HepG2 (cell line): Measurements from ENCODE around the gene MEGF11. TPM values are rescaled to one million over a fixed set of nuclear protein-coding genes. Genes with fewer than 3 reads are reported as not detected.

Experiments used
- ATAC-seq: fragments of 200-7000 bp; cut with Tn5 transposase; 3 replicates; pipeline ENCODE4 v1.9.1; 2020; ENCODE audit warnings: mild to moderate bottlenecking, moderate library complexity
- BruUV-seq: library from RNA; stranded (reverse); fragments of 400-500 nt; replicated peaks from 2 replicates; lab custom pipeline; 2021; lab: Mats Ljungman, UMichigan
- CTCF ChIA-PET: fragments of 300-600 bp; formaldehyde crosslinking; extraction: SDS; loops from one replicate; lab custom pipeline; 2021; ENCODE audit warnings: low total read pairs, inconsistent platforms, low intra/inter-chr PET ratio; lab: Yijun Ruan, JAX
- POLR2A ChIA-PET: fragments of 350-600 bp; sonication (Branson Sonifier 250); formaldehyde crosslinking; loops from one replicate; lab custom pipeline; 2020; ENCODE audit warnings: antibody characterized with exemption, inconsistent platforms; lab: Yijun Ruan, JAX
- DNase-seq: peaks from one replicate; pipeline ENCODE4 v3.0.0-alpha.2; 2015; ENCODE audit warnings: low spot score
- FAIRE-seq: peaks from 3 replicates; lab custom pipeline; 2011; peaks lifted over from hg19 to GRCh38; lab: Jason Lieb, UNC
- H2AFZ ChIP-seq: one replicate; pipeline ENCODE4 v1.6.1; 2011; ENCODE audit warnings: low read length, inconsistent platforms
- H3K27ac ChIP-seq: fragments of 300-600 bp; 3 replicates; pipeline ENCODE4 v1.8.0; 2011; ENCODE audit warnings: mixed run types, mild to moderate bottlenecking, mixed read lengths, low read length, inconsistent platforms; ENCODE audit not compliant: insufficient read depth; ENCODE audit errors: extremely low read length
- H3K27me3 ChIP-seq, 2 experiments: fragments of 200-600 bp in 1 of 2; 2 replicates in 1 of 2; 3 replicates in 1 of 2; pipeline versions ENCODE4 v1.6.0 to v1.8.0; 2011; ENCODE audit warnings: low read length in 2 of 2, mild to moderate bottlenecking in 2 of 2, moderate library complexity in 2 of 2, inconsistent platforms in 1 of 2; ENCODE audit not compliant: insufficient read depth in 2 of 2, control insufficient read depth in 1 of 2
- H3K36me3 ChIP-seq, 2 experiments: fragments of 200-600 bp in 1 of 2; replicated peaks in 1 of 2; 2 replicates in 1 of 2; 3 replicates in 1 of 2; pipeline versions ENCODE4 v1.5.1 to v1.8.0; 2011; ENCODE audit warnings: low read length in 2 of 2, inconsistent platforms in 1 of 2; ENCODE audit not compliant: insufficient read depth in 2 of 2, control insufficient read depth in 1 of 2
- H3K4me1 ChIP-seq: 2 replicates; pipeline ENCODE4 v1.5.1; 2012; ENCODE audit warnings: low read length, inconsistent platforms; ENCODE audit not compliant: insufficient read depth
- H3K4me2 ChIP-seq: 2 replicates; pipeline ENCODE4 v1.6.0; 2011; ENCODE audit warnings: low read depth, low read length, inconsistent platforms
- H3K4me3 ChIP-seq, 3 experiments: fragments of 200-600 bp in 1 of 3; sonication (generic), shearing (Covaris generic) in 1 of 3; replicated peaks in 1 of 3; 2 replicates each; pipeline ENCODE4 v1.5.1; 2011 to 2016; ENCODE audit warnings: low read length in 3 of 3, inconsistent platforms in 2 of 3, low read depth in 2 of 3, mild to moderate bottlenecking in 2 of 3, control low read depth in 1 of 3, mixed read lengths in 1 of 3; ENCODE audit not compliant: insufficient read depth in 1 of 3
- H3K79me2 ChIP-seq: one replicate; pipeline ENCODE4 v1.6.1; 2011; ENCODE audit warnings: low read length, inconsistent platforms; ENCODE audit not compliant: insufficient read depth
- H3K9ac ChIP-seq: 2 replicates; pipeline ENCODE4 v1.6.0; 2011; ENCODE audit warnings: mild to moderate bottlenecking, low read depth, low read length, inconsistent platforms; ENCODE audit not compliant: insufficient read depth
- H3K9me3 ChIP-seq: 2 replicates; pipeline ENCODE4 v1.5.1; 2012; ENCODE audit warnings: mild to moderate bottlenecking, low read length
- H4K20me1 ChIP-seq: 2 replicates; pipeline ENCODE4 v1.6.0; 2011; ENCODE audit warnings: inconsistent platforms, mild to moderate bottlenecking, low read length, moderate library complexity; ENCODE audit not compliant: insufficient read depth
- GPN1 ChIP-seq: sonication (generic); formaldehyde crosslinking; IDR thresholded peaks from 2 replicates; pipeline ENCODE4 v1.5.1; 2020; ENCODE audit warnings: missing genetic modification reagents, borderline replicate concordance
- HOXD1 ChIP-seq: sonication (generic); formaldehyde crosslinking; IDR thresholded peaks from 2 replicates; pipeline ENCODE4 v1.5.0; 2020; ENCODE audit warnings: missing genetic modification reagents
- MYC ChIP-seq: sonication (generic); formaldehyde crosslinking; IDR thresholded peaks from 2 replicates; pipeline ENCODE4 v1.9.0; 2021; ENCODE audit warnings: missing genetic modification reagents, borderline replicate concordance
- PHF8 ChIP-seq: sonication (generic); formaldehyde crosslinking; IDR thresholded peaks from 2 replicates; pipeline ENCODE4 v1.5.0; 2020; ENCODE audit warnings: missing genetic modification reagents
- RXRA ChIP-seq: sonication (generic); formaldehyde crosslinking; IDR thresholded peaks from 2 replicates; pipeline ENCODE4 v1.5.1; 2020; ENCODE audit warnings: missing genetic modification reagents
- SCMH1 ChIP-seq: sonication (generic); formaldehyde crosslinking; IDR thresholded peaks from 2 replicates; pipeline ENCODE4 v1.9.0; 2021; ENCODE audit warnings: missing genetic modification reagents, mild to moderate bottlenecking, borderline replicate concordance
- XBP1 ChIP-seq: sonication (generic); formaldehyde crosslinking; IDR thresholded peaks from 2 replicates; pipeline ENCODE4 v1.5.0; 2020; ENCODE audit warnings: missing genetic modification reagents
- YEATS4 ChIP-seq: sonication (generic); formaldehyde crosslinking; IDR thresholded peaks from 2 replicates; pipeline ENCODE4 v1.4.0; 2020; ENCODE audit warnings: missing genetic modification reagents, borderline replicate concordance
- ZBTB7B ChIP-seq: sonication (generic); formaldehyde crosslinking; IDR thresholded peaks from 2 replicates; pipeline ENCODE4 v1.4.0; 2020; ENCODE audit warnings: missing genetic modification reagents
- ZNF12 ChIP-seq: sonication (generic); formaldehyde crosslinking; IDR thresholded peaks from 2 replicates; pipeline ENCODE4 v1.5.0; 2020; ENCODE audit warnings: missing genetic modification reagents
- ZNF256 ChIP-seq: sonication (generic); formaldehyde crosslinking; conservative IDR thresholded peaks from 2 replicates; pipeline ENCODE4 v1.4.0; 2020; ENCODE audit warnings: missing genetic modification reagents
- ZNF263 ChIP-seq: sonication (generic); formaldehyde crosslinking; IDR thresholded peaks from 2 replicates; pipeline ENCODE4 v1.4.0; 2020; ENCODE audit warnings: missing genetic modification reagents
- ZNF264 ChIP-seq: sonication (generic); formaldehyde crosslinking; IDR thresholded peaks from 2 replicates; pipeline ENCODE4 v1.4.0; 2020; ENCODE audit warnings: missing genetic modification reagents
- ZNF282 ChIP-seq: fragments of 450-650 bp; IDR thresholded peaks from 2 replicates; pipeline ENCODE4 v1.6.1; 2018; ENCODE audit not compliant: partially characterized antibody
- ZNF343 ChIP-seq: sonication (generic); formaldehyde crosslinking; IDR thresholded peaks from 2 replicates; pipeline ENCODE4 v1.4.0; 2020; ENCODE audit warnings: mild to moderate bottlenecking, missing genetic modification reagents
- ZNF549 ChIP-seq: sonication (generic); formaldehyde crosslinking; IDR thresholded peaks from 2 replicates; pipeline ENCODE4 v1.5.0; 2020; ENCODE audit warnings: missing genetic modification reagents
- ZNF766 ChIP-seq: sonication (generic); formaldehyde crosslinking; IDR thresholded peaks from 2 replicates; pipeline ENCODE4 v1.5.0; 2020; ENCODE audit warnings: missing genetic modification reagents, borderline replicate concordance
- WGBS: methylation state at CpG from one replicate; pipeline ENCODE4 v1.1.6; 2017; ENCODE audit warnings: low lambda C conversion rate; 5-methylcytosine and 5-hydroxymethylcytosine counted together
- in situ Hi-C: cut with HindIII; loops from 2 replicates; pipeline ENCODE4 v1.10.0; 2017; ENCODE audit warnings: low pct_unique_long_range_greater_than_20kb; ENCODE audit not compliant: extremely low pct_ligation_motif_present
- intact Hi-C: fragments of 100-400 bp; cut with micrococcal nuclease; formaldehyde crosslinking; loops from one replicate; pipeline ENCODE4 v1.10.0; 2022; ENCODE audit not compliant: unreplicated experiment
- polyA plus RNA-seq, 8 experiments: library from polyadenylated mRNA; depleted of rRNA in 3 of 8; stranded (reverse) in 7 of 8; unstranded in 1 of 8; fragments of >200 nt; fragmentation: Illumina TruSeq in 4 of 8; extraction: Trizol in 4 of 8; gene quantifications; 2 replicates each; pipeline versions ENCODE4 v1.2.1 to v1.2.3, GENCODE V29; 2011 to 2016; ENCODE audit warnings: low read depth in 4 of 8, missing spikeins in 1 of 8, mixed read lengths in 1 of 8; ENCODE audit not compliant: insufficient read depth in 1 of 8
- total RNA-seq, 5 experiments: library from RNA; depleted of rRNA; stranded (reverse); fragments of >200 nt; fragmentation: Illumina TruSeq; extraction: Trizol; gene quantifications; 2 replicates each; pipeline ENCODE4 v1.2.3, GENCODE V29; 2016; ENCODE audit warnings: low read depth in 1 of 5
- TF ChIP-seq, protein P1 (sequence below): sonication (generic); formaldehyde crosslinking; IDR thresholded peaks from 2 replicates; pipeline ENCODE4 v1.4.0; 2020; ENCODE audit warnings: missing genetic modification reagents
- TF ChIP-seq, protein P2 (sequence below): sonication (generic); formaldehyde crosslinking; IDR thresholded peaks from 2 replicates; pipeline ENCODE4 v1.9.0; 2022; ENCODE audit warnings: missing genetic modification reagents, mild to moderate bottlenecking, borderline replicate concordance

The MEGF11 gene
- total and polyA plus RNA-seq, 2 of the 13 experiments (the other 11 are each of a cell fraction or from before 2014, with no cell fraction given), result not detected

DNA sequence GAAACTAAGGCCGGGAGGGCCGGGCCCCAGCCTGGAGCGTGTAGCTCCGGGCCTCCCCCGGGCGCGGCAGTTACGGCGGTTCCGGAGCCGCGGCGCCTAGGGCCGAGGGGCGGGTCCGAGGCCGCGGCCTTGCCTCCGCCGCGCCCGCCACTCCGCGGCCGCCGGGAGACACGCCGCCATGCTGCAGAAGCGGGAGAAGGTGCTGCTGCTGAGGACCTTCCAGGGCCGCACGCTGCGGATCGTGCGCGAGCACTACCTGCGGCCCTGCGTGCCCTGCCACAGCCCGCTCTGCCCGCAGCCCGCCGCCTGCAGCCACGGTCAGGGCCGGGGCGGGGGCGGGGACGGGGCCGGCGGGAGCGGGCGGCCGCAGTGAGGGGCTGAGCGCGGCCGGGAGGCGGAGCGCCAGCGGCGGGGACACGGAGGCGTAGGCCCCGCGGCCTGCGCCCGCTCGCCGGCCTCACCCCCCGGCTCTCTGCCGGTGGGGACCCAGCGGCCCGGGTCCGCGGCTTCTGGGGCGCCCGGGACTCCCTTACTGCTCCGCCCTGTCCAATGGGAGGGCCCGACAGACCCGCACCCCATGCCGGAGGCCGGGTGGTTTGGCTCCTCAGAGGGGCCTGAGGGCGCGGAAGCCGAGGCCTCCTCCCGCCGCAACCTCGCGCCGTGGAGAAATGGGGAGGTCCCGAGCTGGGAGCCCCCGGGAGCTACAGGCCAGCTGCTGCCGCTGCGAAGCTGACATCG, 40.0 kb upstream of the MEGF11 start, which contains the start of gene DIS3L (continued):
- TF ChIP-seq ZNF549 (CRISPR knock-in tag) (no peak), RXRA (peak; percentile 50; the same call in 1 of the 2 replicates), ZBTB7B (0 out of 2 replicates have a peak, but pooled peaks have one; percentile 8), ZNF282 (no peak)

DNA sequence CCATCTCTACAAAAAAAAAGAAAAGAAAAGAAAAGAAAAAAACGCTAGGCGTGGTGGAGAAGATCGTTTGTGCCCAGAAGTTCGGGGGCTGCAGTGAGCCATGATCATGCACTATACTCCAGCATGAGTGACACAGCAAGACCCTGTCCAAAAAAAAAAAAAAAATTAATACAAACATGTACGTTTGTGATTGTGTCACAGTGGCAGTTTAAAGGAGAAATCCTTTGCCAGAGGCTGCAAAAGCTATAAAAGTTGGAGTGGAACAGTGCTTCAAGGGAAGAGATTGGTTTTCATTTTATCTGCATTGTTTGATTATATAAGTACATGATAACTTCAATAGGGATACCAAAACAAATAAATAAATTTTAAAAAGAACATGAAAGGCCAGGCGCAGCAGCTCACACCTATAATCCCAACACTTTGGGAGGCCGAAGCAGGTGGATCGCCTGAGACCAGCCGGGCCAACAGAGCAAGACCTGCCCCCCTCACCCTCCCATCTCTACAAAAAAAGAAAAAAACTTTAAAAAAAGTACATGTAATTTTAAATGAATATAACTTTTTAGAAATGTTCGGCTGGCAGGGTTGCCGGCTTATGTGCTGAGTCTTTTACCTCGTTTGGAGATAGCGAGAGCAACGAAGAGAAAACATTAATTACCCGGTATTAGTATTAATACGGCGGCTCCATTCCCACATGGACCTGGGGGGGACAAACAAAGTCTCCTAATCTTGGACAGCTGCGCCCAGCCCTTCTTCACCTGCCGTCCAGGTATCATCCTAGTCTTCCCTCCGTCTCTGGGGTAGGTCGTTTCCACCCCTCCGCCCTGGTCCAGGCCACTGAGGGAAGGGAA, 39.2 kb upstream of the MEGF11 start:
- peaks cover 36% of the 10 kb centered on the region for H3K79me2 ChIP-seq
- ATAC-seq (no peak), FAIRE-seq (no peak), DNase-seq (no peak)
- POLR2A ChIA-PET, result no interaction called here
- H3K36me3 ChIP-seq, result peaks cover 1 to 4% of the 10 kb centered on the region in 2 experiments; a peak in 1 of 5 replicates
- no peaks in the 10 kb centered on the region for H3K9me3 ChIP-seq
- H4K20me1 ChIP-seq, result no peaks in the 10 kb centered on the region
- no peaks in the 10 kb centered on the region; a peak in 1 of 5 replicates for H3K27me3 ChIP-seq
- WGBS, result 13% methylated on average over 17 of the region's 22 CpGs
- BruUV-seq, result TSS peak; percentile 76
- H2AFZ ChIP-seq, result peak overlapping the region; percentile 69
- intact Hi-C loops (loop anchor here (10.0 kb wide), 1 partner anchor 92 kb away; the partner anchor contains the start of gene MAP2K1), in situ Hi-C loops (no loop called here)
- H3K9ac ChIP-seq, result peak overlapping the region; percentile 93
- peak overlapping the region; percentile 91 for H3K27ac ChIP-seq
- peak overlapping the region; percentile 94 for H3K4me2 ChIP-seq
- CTCF ChIA-PET, result no interaction called here
- H3K4me1 ChIP-seq, result peaks cover 49% of the 10 kb centered on the region
- peak overlapping the region; percentile 69 to 86 (median 82) for H3K4me3 ChIP-seq
- TF ChIP-seq PHF8 (CRISPR knock-in tag) (no peak), HOXD1 (peak; percentile 25; the same call in 1 of the 2 replicates), YEATS4 (CRISPR knock-in tag) (no peak), SCMH1 (CRISPR knock-in tag) (no peak), ZNF12 (no peak), ZNF263 (CRISPR knock-in tag) (no peak; the same call in 1 of the 2 replicates), ZNF766 (CRISPR knock-in tag) (peak; percentile 43; the same call in 1 of the 2 replicates), ZNF343 (CRISPR knock-in tag) (no peak), ZNF264 (CRISPR knock-in tag) (0 out of 2 replicates have a peak, but pooled peaks have one; percentile 27), MYC (0 out of 2 replicates have a peak, but pooled peaks have one; percentile 17), XBP1 (CRISPR knock-in tag) (0 out of 2 replicates have a peak, but pooled peaks have one; percentile 27), GPN1 (no peak), ZNF256 (CRISPR knock-in tag) (0 out of 2 replicates have a peak, but pooled peaks have one; percentile 31)
- TF ChIP-seq, protein P1, sequence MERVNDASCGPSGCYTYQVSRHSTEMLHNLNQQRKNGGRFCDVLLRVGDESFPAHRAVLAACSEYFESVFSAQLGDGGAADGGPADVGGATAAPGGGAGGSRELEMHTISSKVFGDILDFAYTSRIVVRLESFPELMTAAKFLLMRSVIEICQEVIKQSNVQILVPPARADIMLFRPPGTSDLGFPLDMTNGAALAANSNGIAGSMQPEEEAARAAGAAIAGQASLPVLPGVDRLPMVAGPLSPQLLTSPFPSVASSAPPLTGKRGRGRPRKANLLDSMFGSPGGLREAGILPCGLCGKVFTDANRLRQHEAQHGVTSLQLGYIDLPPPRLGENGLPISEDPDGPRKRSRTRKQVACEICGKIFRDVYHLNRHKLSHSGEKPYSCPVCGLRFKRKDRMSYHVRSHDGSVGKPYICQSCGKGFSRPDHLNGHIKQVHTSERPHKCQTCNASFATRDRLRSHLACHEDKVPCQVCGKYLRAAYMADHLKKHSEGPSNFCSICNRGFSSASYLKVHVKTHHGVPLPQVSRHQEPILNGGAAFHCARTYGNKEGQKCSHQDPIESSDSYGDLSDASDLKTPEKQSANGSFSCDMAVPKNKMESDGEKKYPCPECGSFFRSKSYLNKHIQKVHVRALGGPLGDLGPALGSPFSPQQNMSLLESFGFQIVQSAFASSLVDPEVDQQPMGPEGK, result peak; percentile 67
- TF ChIP-seq, protein P2, sequence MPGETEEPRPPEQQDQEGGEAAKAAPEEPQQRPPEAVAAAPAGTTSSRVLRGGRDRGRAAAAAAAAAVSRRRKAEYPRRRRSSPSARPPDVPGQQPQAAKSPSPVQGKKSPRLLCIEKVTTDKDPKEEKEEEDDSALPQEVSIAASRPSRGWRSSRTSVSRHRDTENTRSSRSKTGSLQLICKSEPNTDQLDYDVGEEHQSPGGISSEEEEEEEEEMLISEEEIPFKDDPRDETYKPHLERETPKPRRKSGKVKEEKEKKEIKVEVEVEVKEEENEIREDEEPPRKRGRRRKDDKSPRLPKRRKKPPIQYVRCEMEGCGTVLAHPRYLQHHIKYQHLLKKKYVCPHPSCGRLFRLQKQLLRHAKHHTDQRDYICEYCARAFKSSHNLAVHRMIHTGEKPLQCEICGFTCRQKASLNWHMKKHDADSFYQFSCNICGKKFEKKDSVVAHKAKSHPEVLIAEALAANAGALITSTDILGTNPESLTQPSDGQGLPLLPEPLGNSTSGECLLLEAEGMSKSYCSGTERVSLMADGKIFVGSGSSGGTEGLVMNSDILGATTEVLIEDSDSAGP (CRISPR knock-in tag), result no peak
